Thyroid gland (tissue), 4 donors: ENCODE data around the gene AP3D1.

ENCODE experiments used
- CTCF ChIP-seq, 6 experiments: fragments of 200-600 bp in 3 of 6; fragments of 450-650 bp in 3 of 6; sonication (generic) in 3 of 6; IDR thresholded peaks; one replicate each; pipeline ENCODE4 v1.5.1; 2016 to 2019; ENCODE audit warnings: antibody characterized with exemption in 6 of 6, mild to moderate bottlenecking in 2 of 6, inconsistent platforms in 1 of 6, moderate library complexity in 1 of 6
- POLR2A ChIP-seq, 2 donors: fragments of 450-650 bp; IDR thresholded peaks; one replicate each; pipeline ENCODE4 v1.6.1; 2017; ENCODE audit warnings: antibody characterized with exemption in 2 of 2, mild to moderate bottlenecking in 2 of 2, moderate library complexity in 1 of 2

GRCh38 chr19:2135474-2136402 lies 15.6 kb downstream of the AP3D1 start:
- TF ChIP-seq CTCF (IDR thresholded peaks at IDR 0.05) (no peak), POLR2A (IDR thresholded peaks at IDR 0.05) (no peak)
